Measurements from ENCODE around the gene PYY.

- no peak for TF ChIP-seq POLR2A (IDR thresholded peaks at IDR 0.05; ENCODE audit: low read depth)
- peak in 1 of 3 experiments; percentile 22 for TF ChIP-seq CTCF (IDR thresholded peaks at IDR 0.05)
These were observed 13.1 kb downstream of the PYY start for GRCh38 chr17:43940630-43941029.

Data from esophagus muscularis mucosa (tissue), 3 donors.